Nephron progenitor cell (in vitro differentiated cells): Measurements from ENCODE around the gene SCRT2.
"Not testable (repeated sequence)": the region's sequence is repeated elsewhere in the genome, so short reads cannot be mapped to it uniquely, and the experiment has no call there.

Source experiments
- DNase-seq: peaks from one replicate; pipeline ENCODE4 v3.0.0; 2021
- H3K27ac Mint-ChIP-seq: 2 replicates; pipeline ENCODE4 v1.8.0; 2021; ENCODE audit warnings: mild to moderate bottlenecking, moderate library complexity, mixed read lengths
- H3K27me3 Mint-ChIP-seq: 2 replicates; pipeline ENCODE4 v1.8.0; 2021; ENCODE audit warnings: mild to moderate bottlenecking, low read depth, mixed read lengths; ENCODE audit not compliant: poor library complexity
- H3K36me3 Mint-ChIP-seq: 2 replicates; pipeline ENCODE4 v1.8.0; 2021; ENCODE audit warnings: low read depth, mixed read lengths
- H3K4me1 Mint-ChIP-seq: 2 replicates; pipeline ENCODE4 v1.8.0; 2021; ENCODE audit warnings: mixed read lengths
- H3K4me3 Mint-ChIP-seq: 2 replicates; pipeline ENCODE4 v1.8.0; 2021; ENCODE audit warnings: mild to moderate bottlenecking, moderate library complexity, mixed read lengths
- H3K9me3 Mint-ChIP-seq: 2 replicates; pipeline ENCODE4 v1.8.0; 2021; ENCODE audit warnings: mild to moderate bottlenecking, moderate library complexity, mixed read lengths
- TF ChIP-seq, protein P1 (sequence below): fragments of 200-600 bp; sonication (generic); IDR thresholded peaks from 2 replicates; pipeline ENCODE4 v1.5.0; 2021; ENCODE audit warnings: antibody characterized with exemption

Gene SCRT2

DNA sequence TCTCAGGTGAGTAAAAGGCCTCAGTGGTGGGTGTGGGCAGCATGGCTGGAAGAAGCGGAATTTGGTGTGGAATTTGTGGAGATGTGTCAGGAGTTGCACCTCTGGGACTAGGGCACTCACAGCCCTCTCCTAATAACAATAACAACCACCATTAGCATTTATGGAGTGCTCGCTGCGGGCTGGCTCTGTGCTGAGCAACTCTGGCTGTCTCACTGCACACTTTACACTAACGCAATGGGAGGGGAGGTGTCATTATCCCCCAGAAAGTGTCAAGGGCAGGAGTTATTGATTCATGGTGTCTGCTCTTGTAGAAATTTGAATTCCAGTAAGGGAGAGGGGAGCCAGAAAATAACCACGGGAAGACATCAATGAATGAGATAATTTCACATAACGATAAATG lies 22.7 kb upstream of the SCRT2 start:
- peak overlapping the region; percentile 69 for H3K27ac Mint-ChIP-seq
- no peak for DNase-seq
- TF ChIP-seq, protein P1, sequence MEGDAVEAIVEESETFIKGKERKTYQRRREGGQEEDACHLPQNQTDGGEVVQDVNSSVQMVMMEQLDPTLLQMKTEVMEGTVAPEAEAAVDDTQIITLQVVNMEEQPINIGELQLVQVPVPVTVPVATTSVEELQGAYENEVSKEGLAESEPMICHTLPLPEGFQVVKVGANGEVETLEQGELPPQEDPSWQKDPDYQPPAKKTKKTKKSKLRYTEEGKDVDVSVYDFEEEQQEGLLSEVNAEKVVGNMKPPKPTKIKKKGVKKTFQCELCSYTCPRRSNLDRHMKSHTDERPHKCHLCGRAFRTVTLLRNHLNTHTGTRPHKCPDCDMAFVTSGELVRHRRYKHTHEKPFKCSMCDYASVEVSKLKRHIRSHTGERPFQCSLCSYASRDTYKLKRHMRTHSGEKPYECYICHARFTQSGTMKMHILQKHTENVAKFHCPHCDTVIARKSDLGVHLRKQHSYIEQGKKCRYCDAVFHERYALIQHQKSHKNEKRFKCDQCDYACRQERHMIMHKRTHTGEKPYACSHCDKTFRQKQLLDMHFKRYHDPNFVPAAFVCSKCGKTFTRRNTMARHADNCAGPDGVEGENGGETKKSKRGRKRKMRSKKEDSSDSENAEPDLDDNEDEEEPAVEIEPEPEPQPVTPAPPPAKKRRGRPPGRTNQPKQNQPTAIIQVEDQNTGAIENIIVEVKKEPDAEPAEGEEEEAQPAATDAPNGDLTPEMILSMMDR: no peak
- H3K4me3 Mint-ChIP-seq: no peak overlapping the region
- H3K4me1 Mint-ChIP-seq: peaks cover 25% of the 10 kb centered on the region
- no peaks in the 10 kb centered on the region for H3K36me3 Mint-ChIP-seq
- H3K27me3 Mint-ChIP-seq: peaks cover 27% of the 10 kb centered on the region
- no peaks in the 10 kb centered on the region for H3K9me3 Mint-ChIP-seq

DNA sequence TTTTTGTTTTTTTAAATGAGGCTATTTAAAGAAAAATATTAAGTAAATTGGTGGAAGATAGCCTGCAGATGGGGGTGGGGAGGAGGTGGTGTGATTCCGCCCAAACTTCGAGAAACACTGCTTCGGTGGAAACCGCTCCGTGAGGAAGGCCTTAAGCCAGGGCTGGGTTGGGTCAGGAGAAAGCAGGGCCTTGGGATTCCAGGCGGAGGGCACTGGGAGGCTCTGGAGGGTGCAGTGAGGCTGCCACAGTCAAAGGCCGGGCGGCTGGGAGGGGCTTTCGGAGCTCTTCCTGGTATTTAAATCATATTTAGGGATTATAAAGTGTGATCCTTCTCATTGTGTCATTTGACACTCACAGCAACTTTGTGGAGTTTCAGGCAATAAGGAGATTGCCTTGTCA lies 22.2 kb upstream of the SCRT2 start:
- Mint-ChIP-seq H3K4me3 (no peak overlapping the region), H3K36me3 (no peaks in the 10 kb centered on the region), H3K9me3 (no peaks in the 10 kb centered on the region), H3K27ac (peak overlapping the region; percentile 69), H3K4me1 (peaks cover 25% of the 10 kb centered on the region), H3K27me3 (peaks cover 28% of the 10 kb centered on the region)
- TF ChIP-seq, protein P1: no peak
- no peak for DNase-seq

DNA sequence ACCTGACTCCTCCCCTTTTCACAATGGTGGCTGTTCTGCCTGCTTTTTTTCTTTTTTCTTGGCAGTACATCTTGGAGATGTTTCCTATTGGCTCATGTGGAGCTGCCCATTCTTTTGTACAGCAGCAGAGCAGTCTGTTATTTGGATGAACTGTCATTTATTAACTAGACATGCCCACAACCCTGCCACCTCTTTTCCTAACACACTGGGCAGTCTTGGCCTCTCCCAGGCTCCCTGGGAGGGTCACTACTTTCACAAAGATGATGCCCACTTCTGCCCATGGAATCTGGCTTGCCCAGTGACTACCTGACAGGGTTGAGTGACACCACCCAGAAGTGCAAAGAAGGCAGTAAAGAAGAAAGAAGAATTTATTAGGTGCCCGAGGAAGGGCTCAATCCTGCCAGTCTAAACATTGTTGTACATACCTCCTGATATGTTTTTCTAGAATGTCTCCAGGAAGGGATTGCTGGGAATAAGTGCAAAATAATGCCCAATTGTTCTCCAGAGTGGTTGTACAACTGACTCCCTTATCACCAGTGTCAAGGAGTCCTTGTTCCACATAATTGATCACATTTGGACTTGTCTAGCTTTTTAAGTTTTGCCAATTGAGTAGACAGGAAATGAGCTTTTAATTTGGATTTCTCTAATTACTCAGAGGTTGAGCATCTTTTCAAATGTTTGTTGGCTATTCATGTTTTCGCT lies 19.7 kb upstream of the SCRT2 start:
- no peak overlapping the region for H3K27ac Mint-ChIP-seq
- H3K36me3 Mint-ChIP-seq: no peaks in the 10 kb centered on the region
- TF ChIP-seq, protein P1: no peak
- no peak for DNase-seq
- peaks cover 20% of the 10 kb centered on the region for H3K4me1 Mint-ChIP-seq
- H3K9me3 Mint-ChIP-seq: no peaks in the 10 kb centered on the region
- no peak overlapping the region for H3K4me3 Mint-ChIP-seq
- peaks cover 44% of the 10 kb centered on the region for H3K27me3 Mint-ChIP-seq

DNA sequence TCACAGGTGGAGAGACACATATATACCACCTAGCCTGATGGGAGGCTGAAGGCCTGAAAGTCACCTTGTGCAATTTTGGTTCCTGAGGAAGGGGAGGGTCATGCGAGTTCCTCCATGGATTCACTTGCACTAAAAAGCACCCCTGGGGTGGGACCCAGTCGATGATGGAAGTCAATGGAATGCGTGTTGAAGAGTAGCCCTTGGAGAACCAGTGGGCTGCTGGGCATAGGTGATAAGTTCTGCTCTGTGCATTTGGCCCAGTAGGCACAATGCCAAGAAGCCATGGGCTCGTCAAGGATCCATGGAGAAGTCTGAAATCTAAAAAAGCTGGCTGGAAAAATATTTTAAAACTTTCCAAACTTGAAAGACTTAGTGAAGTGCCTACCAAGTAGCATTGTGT lies 18.9 kb upstream of the SCRT2 start:
- no peak overlapping the region for H3K27ac Mint-ChIP-seq
- peaks cover 13% of the 10 kb centered on the region for H3K4me1 Mint-ChIP-seq
- TF ChIP-seq, protein P1: no peak
- H3K4me3 Mint-ChIP-seq: no peak overlapping the region
- no peaks in the 10 kb centered on the region for H3K36me3 Mint-ChIP-seq
- no peak for DNase-seq
- peaks cover 42% of the 10 kb centered on the region for H3K27me3 Mint-ChIP-seq
- H3K9me3 Mint-ChIP-seq: no peaks in the 10 kb centered on the region

DNA sequence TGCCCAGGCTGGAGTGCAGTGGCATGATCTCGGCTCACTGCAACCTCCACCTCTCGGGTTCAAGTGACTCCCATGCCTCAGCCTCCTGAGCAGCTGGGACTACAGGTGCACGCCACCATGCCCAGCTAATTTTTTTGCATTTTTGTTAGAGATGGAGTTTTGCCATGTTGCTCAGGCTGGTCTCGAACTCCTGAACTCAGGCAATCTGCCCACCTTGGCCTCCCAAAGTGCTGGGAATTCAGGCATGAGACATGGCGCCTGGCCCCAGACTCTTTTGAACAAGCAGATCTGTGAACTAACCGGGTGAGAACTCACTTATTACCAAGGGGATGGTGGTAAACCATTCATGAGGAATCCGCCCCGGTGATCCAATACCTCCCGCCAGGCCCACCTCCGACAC lies 18.2 kb upstream of the SCRT2 start:
- H3K27ac Mint-ChIP-seq, H3K4me3 Mint-ChIP-seq, H3K9me3 Mint-ChIP-seq, H3K36me3 Mint-ChIP-seq, DNase-seq: not testable (repeated sequence)
- Mint-ChIP-seq H3K27me3 (peaks cover 49% of the 10 kb centered on the region), H3K4me1 (peaks cover 18% of the 10 kb centered on the region)

DNA sequence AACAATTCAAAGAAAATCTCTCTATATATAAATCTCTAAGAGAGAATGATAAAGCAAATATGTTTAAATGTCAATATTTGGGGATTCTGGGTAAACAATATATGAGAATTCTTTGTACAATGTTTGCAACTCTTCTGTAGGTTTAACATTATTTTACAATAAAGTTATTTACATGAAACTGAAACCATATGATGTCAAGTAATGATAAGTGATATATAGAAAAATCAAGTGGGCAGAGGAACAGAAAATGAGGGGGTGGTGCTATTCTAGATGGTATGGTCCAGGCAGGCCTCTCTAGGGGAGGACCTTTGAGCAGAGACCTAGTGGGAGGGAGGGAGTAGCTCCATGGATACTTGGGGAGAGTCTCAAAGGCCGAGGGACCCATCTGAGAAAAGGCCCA lies 16.4 kb upstream of the SCRT2 start:
- Mint-ChIP-seq H3K27me3 (peaks cover 61% of the 10 kb centered on the region), H3K4me3 (no peak overlapping the region), H3K36me3 (no peaks in the 10 kb centered on the region), H3K4me1 (peaks cover 24% of the 10 kb centered on the region), H3K27ac (no peak overlapping the region), H3K9me3 (no peaks in the 10 kb centered on the region)
- TF ChIP-seq, protein P1: no peak
- no peak for DNase-seq
